Body of pancreas (tissue), 4 donors: ENCODE results near the gene HTR2C. TPM values are rescaled to one million over a fixed set of nuclear protein-coding genes. Genes with fewer than 3 reads are reported as not detected.

Experiments used
- ATAC-seq: fragments of 150-250 bp; one replicate; pipeline ENCODE4 v1.9.1; 2016
- DNase-seq, 4 donors: peaks; one replicate each; pipeline ENCODE4 v3.0.0-alpha.2; 2019
- H3K27ac ChIP-seq, 4 donors: fragments of 200-600 bp; sonication (generic); 1 replicate in 3 of 4; 2 replicates in 1 of 4; pipeline versions ENCODE4 v1.5.1 to v1.6.1; 2016 to 2019; ENCODE audit warnings: mild to moderate bottlenecking in 1 of 4, mixed read lengths in 1 of 4, moderate library complexity in 1 of 4
- H3K27me3 ChIP-seq, 2 donors: fragments of 200-600 bp; sonication (generic); one replicate each; pipeline ENCODE4 v1.6.0; 2016; ENCODE audit warnings: mild to moderate bottlenecking in 1 of 2
- H3K36me3 ChIP-seq, 2 donors: fragments of 200-600 bp; sonication (generic); replicated peaks in 1 of 2; 2 replicates each; pipeline ENCODE4 v1.5.1; 2016; ENCODE audit warnings: low read depth in 2 of 2; ENCODE audit not compliant: insufficient read depth in 1 of 2
- H3K4me1 ChIP-seq: fragments of 200-600 bp; sonication (generic); one replicate; pipeline ENCODE4 v1.6.0; 2016
- H3K4me3 ChIP-seq, 2 donors: fragments of 200-600 bp; sonication (generic); 1 replicate in 1 of 2; 2 replicates in 1 of 2; pipeline ENCODE4 v1.5.1; 2016 to 2019
- H3K9me3 ChIP-seq, 3 donors: fragments of 200-600 bp; sonication (generic); 1 replicate in 2 of 3; 2 replicates in 1 of 3; pipeline ENCODE4 v1.5.1; 2016
- CTCF ChIP-seq, 7 experiments: fragments of 450-650 bp in 4 of 7; fragments of 200-600 bp in 3 of 7; sonication (generic) in 3 of 7; IDR thresholded peaks; one replicate each; pipeline ENCODE4 v1.5.1; 2016 to 2019; ENCODE audit warnings: antibody characterized with exemption in 7 of 7
- POLR2A ChIP-seq, 3 donors: fragments of 450-650 bp; IDR thresholded peaks; one replicate each; pipeline ENCODE4 v1.6.1; 2016; ENCODE audit warnings: antibody characterized with exemption in 3 of 3, mild to moderate bottlenecking in 2 of 3
- WGBS, 2 donors: methylation state at CpG; one replicate each; pipeline ENCODE4 v1.1.5; 2017; 5-methylcytosine and 5-hydroxymethylcytosine counted together
- intact Hi-C: fragments of 100-400 bp; cut with DNase I; formaldehyde crosslinking; loops from one replicate; pipeline ENCODE4 v1.15.1; 2023
- total RNA-seq, 2 donors: library from RNA; depleted of rRNA; stranded (reverse); fragments of >200 nt; gene quantifications; one replicate each; pipeline ENCODE4 v1.1.0, GENCODE V29; 2016

The HTR2C gene
- total RNA-seq, 2 donors from 2014 or later = not detected

DNA sequence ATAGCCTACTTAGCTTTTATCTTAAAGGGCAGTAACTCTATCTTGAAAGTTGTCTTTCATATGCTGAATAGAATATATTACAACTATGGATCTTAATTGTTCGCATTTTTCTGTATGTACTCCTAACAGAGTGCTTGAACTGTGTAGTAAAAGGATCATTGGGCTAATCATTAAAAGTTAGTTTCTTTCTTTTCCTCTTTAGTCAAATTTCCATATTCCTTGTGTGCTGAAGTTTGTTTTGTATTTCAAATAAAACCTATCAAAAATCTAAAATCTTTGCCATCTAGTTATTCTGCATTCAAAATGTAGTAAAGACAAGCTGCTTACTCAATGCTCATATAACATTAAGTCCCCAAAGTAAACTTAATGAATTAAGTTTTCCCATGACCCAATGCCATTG, 182.7 kb downstream of the HTR2C start:
- Histone ChIP-seq H3K27ac (no peak overlapping the region), H3K4me1 (no peaks in the 10 kb centered on the region), H3K4me3 (no peak overlapping the region), H3K9me3 (no peaks in the 10 kb centered on the region), H3K27me3 (no peaks in the 10 kb centered on the region), H3K36me3 (no peaks in the 10 kb centered on the region)
- no peak for ATAC-seq
- DNase-seq = no peak
- no peak for TF ChIP-seq CTCF (IDR thresholded peaks at IDR 0.05)
- TF ChIP-seq POLR2A (IDR thresholded peaks at IDR 0.05) = no peak
- intact Hi-C loops = no loop called here
- 45 to 62% methylated on average over 1 of the region's 1 CpG for WGBS, 2 donors

- DNase-seq = no peak
- Histone ChIP-seq H3K36me3 (no peaks in the 10 kb centered on the region), H3K9me3 (no peaks in the 10 kb centered on the region), H3K27me3 (no peaks in the 10 kb centered on the region), H3K27ac (no peak overlapping the region), H3K4me1 (no peaks in the 10 kb centered on the region), H3K4me3 (no peak overlapping the region)
- TF ChIP-seq CTCF (IDR thresholded peaks at IDR 0.05) (no peak), POLR2A (IDR thresholded peaks at IDR 0.05) (no peak)
- WGBS, 2 donors = 36 to 60% methylated on average over 1 of the region's 1 CpG
- intact Hi-C loops = no loop called here
- no peak for ATAC-seq
Observed at GRCh38 chrX:114774691-114775090, 190.8 kb downstream of the HTR2C start.

DNA sequence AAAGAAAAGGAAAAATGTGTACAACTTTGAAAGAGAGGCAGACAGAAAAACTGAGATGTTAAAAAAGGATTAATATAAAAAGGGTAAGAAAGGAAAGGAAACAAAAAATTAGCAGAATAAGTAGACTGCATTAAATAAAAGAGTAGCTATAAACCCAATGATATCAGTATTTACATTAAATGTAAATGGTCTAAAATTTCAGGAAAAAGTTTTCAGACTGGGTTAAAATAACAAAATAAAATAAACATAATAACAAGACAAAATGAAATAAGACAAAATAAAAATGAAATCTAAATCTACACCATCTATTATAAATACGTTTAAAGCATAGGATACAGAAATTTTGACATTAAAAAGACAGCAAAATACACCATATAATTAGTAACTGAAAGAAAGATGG, 199.0 kb downstream of the HTR2C start:
- Histone ChIP-seq H3K9me3 (no peaks in the 10 kb centered on the region), H3K36me3 (no peaks in the 10 kb centered on the region), H3K4me1 (no peaks in the 10 kb centered on the region), H3K4me3 (no peak overlapping the region), H3K27me3 (no peaks in the 10 kb centered on the region), H3K27ac (no peak overlapping the region)
- intact Hi-C loops = no loop called here
- TF ChIP-seq POLR2A (IDR thresholded peaks at IDR 0.05) (no peak), CTCF (IDR thresholded peaks at IDR 0.05) (no peak)
- WGBS, 2 donors = 22 to 27% methylated on average over 1 of the region's 1 CpG
- no peak for DNase-seq
- ATAC-seq = no peak

- no peak overlapping the region for H3K4me3 ChIP-seq
- DNase-seq (no peak), ATAC-seq (no peak)
- intact Hi-C loops = no loop called here
- H3K4me1 ChIP-seq = no peaks in the 10 kb centered on the region
- no peak overlapping the region for H3K27ac ChIP-seq
- H3K9me3 ChIP-seq = no peaks in the 10 kb centered on the region
- H3K27me3 ChIP-seq = no peaks in the 10 kb centered on the region
- no peak for TF ChIP-seq CTCF (IDR thresholded peaks at IDR 0.05)
- TF ChIP-seq POLR2A (IDR thresholded peaks at IDR 0.05) = no peak
- 49 to 65% methylated on average over 3 of the region's 3 CpGs for WGBS, 2 donors
- no peaks in the 10 kb centered on the region for H3K36me3 ChIP-seq
Observed at GRCh38 chrX:114787061-114787460, 203.2 kb downstream of the HTR2C start.

DNA sequence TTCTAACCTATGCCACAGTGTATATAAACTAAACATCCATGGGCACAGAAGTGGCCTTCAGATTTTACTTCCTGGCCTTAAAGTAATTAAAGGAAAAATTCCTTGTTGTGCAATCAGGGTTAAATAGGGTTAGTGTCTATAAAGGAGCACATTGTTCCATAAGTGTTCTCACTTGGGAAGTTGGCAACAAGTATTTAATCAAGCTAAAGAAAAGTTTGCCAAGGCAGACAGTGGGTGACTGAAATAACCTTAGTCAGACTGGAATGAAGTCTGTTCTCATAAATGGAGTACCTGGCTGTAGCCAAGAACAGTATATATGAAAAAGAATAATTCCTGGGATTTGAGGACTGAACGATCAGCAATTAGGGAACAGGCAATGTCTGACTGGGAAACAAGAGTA, 213.6 kb downstream of the HTR2C start:
- H3K27me3 ChIP-seq = no peaks in the 10 kb centered on the region
- no peaks in the 10 kb centered on the region for H3K4me1 ChIP-seq
- no peak for DNase-seq
- no peaks in the 10 kb centered on the region for H3K9me3 ChIP-seq
- 20 to 64% methylated on average over 1 of the region's 1 CpG for WGBS, 2 donors
- no peaks in the 10 kb centered on the region for H3K36me3 ChIP-seq
- intact Hi-C loops = no loop called here
- TF ChIP-seq POLR2A (IDR thresholded peaks at IDR 0.05) (no peak), CTCF (IDR thresholded peaks at IDR 0.05) (no peak)
- no peak overlapping the region for H3K27ac ChIP-seq
- no peak for ATAC-seq
- no peak overlapping the region for H3K4me3 ChIP-seq
